KMS-11 (cell line): ENCODE data around the gene ARHGEF1.
A peak's percentile ranks its signal among the peaks of the same experiment; 100 is the strongest.

ENCODE experiments used
- H2AFZ ChIP-seq: fragments of 200-600 bp; sonication (generic); 2 replicates; pipeline ENCODE4 v1.6.1; 2016; ENCODE audit warnings: antibody characterized with exemption, mixed run types, low read depth
- H3K27ac ChIP-seq: fragments of 200-600 bp; sonication (generic); 2 replicates; pipeline ENCODE4 v1.6.1; 2016; ENCODE audit warnings: mild to moderate bottlenecking, mixed run types
- H3K27me3 ChIP-seq: fragments of 200-600 bp; sonication (generic); 2 replicates; pipeline ENCODE4 v1.6.1; 2017; ENCODE audit warnings: mild to moderate bottlenecking, low read depth, mixed run types, moderate library complexity; ENCODE audit not compliant: insufficient read depth
- H3K36me3 ChIP-seq: fragments of 200-600 bp; sonication (generic); 2 replicates; pipeline ENCODE4 v1.6.1; 2017; ENCODE audit warnings: mild to moderate bottlenecking, mixed run types; ENCODE audit not compliant: insufficient read depth
- H3K4me1 ChIP-seq: fragments of 200-600 bp; sonication (generic); 2 replicates; pipeline ENCODE4 v1.6.1; 2016; ENCODE audit warnings: mild to moderate bottlenecking, low read depth, mixed run types; ENCODE audit not compliant: poor library complexity, severe bottlenecking
- H3K4me2 ChIP-seq: fragments of 200-600 bp; sonication (generic); 2 replicates; pipeline ENCODE4 v1.7.0; 2016; ENCODE audit warnings: mild to moderate bottlenecking, mixed run types
- H3K4me3 ChIP-seq: fragments of 200-600 bp; sonication (generic); IDR thresholded peaks from 2 replicates; pipeline ENCODE4 v1.6.1; 2017; ENCODE audit warnings: low read depth, low read length, mixed read lengths; ENCODE audit not compliant: insufficient read depth
- H3K79me2 ChIP-seq: fragments of 200-600 bp; sonication (generic); 2 replicates; pipeline ENCODE4 v1.6.1; 2016; ENCODE audit warnings: low read depth, mixed run types; ENCODE audit not compliant: insufficient read depth
- H3K9ac ChIP-seq: fragments of 200-600 bp; sonication (generic); 2 replicates; pipeline ENCODE4 v1.6.1; 2016; ENCODE audit warnings: mild to moderate bottlenecking, mixed run types
- H4K20me1 ChIP-seq: fragments of 200-600 bp; sonication (generic); 2 replicates; pipeline ENCODE4 v1.6.1; 2016; ENCODE audit warnings: mild to moderate bottlenecking, mixed run types; ENCODE audit not compliant: insufficient read depth
- CTCF ChIP-seq: fragments of 200-600 bp; sonication (generic); conservative IDR thresholded peaks from 2 replicates; pipeline ENCODE4 v1.6.1; 2017; ENCODE audit warnings: low read depth, mild to moderate bottlenecking, antibody characterized with exemption, low read length, moderate library complexity, mixed read lengths

Gene ARHGEF1

DNA sequence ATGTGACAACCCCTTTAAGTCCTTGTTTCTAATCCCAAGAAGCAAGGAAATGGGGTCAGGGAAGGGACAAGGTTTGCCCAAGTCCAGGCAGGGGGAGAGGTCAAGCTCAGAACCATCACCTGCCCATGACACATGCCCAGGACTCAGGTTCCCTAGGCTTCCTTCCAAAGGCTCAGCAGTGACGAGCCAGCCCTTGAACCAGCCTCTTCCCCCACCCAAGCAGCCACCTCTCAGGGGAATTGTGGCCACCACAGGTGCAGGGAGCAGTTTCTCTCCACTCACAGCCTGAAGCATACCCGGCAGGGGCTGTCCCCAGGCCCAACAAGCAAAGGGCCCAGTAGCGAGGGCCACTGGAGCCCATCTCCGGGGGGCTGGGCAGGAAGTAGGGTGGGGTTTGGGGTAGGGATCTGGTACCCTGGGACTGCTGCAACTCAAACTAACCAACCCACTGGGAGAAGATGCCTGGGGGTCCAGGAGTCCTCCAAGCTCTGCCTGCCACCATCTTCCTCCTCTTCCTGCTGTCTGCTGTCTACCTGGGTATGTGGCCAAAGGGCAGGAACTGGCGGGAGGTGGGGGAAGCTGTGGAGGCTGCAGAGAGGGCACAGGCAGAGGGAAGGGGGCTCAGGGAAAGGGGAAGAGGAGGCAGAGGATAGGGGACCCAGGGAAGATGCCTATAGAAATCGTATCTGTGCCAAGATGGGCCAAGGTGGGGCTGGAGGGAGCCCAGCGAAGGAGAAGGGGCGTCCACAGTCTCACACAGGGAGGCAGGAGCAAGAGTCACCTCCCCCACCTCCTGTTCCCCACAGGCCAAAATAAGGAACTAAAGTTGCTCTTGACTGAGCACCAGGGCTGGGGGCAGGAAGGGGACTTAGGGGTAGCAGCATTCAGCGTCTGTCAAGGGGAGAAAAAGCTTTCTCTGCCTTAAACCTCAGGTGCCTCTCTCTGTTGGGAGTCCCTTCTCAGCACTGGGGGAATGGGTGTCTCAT lies 5.8 kb upstream of the ARHGEF1 start, which contains the start of gene CD79A:
CD79A (plus strand) TSS at position 433 of the 986 bp plus-strand sequence; CDS start at position 459, 26 bp downstream.
- H3K4me1 ChIP-seq = peaks cover 31% of the 10 kb centered on the region
- H4K20me1 ChIP-seq = no peaks in the 10 kb centered on the region
- H3K27me3 ChIP-seq = peaks cover 3% of the 10 kb centered on the region; the same call in 1 of the 2 replicates
- no peak within 1 kb of the TSS for H3K27ac ChIP-seq
- H3K4me3 ChIP-seq = no peak within 1 kb of the TSS
- no peak for TF ChIP-seq CTCF
- no peak within 1 kb of the TSS for H3K9ac ChIP-seq
- 0 out of 2 replicates have a peak within 1 kb of the TSS, but pooled peaks have one; percentile 26 for H3K4me2 ChIP-seq
- no peaks in the 10 kb centered on the region for H3K79me2 ChIP-seq
- H3K36me3 ChIP-seq = no peaks in the 10 kb centered on the region
- H2AFZ ChIP-seq = no peak within 1 kb of the TSS

DNA sequence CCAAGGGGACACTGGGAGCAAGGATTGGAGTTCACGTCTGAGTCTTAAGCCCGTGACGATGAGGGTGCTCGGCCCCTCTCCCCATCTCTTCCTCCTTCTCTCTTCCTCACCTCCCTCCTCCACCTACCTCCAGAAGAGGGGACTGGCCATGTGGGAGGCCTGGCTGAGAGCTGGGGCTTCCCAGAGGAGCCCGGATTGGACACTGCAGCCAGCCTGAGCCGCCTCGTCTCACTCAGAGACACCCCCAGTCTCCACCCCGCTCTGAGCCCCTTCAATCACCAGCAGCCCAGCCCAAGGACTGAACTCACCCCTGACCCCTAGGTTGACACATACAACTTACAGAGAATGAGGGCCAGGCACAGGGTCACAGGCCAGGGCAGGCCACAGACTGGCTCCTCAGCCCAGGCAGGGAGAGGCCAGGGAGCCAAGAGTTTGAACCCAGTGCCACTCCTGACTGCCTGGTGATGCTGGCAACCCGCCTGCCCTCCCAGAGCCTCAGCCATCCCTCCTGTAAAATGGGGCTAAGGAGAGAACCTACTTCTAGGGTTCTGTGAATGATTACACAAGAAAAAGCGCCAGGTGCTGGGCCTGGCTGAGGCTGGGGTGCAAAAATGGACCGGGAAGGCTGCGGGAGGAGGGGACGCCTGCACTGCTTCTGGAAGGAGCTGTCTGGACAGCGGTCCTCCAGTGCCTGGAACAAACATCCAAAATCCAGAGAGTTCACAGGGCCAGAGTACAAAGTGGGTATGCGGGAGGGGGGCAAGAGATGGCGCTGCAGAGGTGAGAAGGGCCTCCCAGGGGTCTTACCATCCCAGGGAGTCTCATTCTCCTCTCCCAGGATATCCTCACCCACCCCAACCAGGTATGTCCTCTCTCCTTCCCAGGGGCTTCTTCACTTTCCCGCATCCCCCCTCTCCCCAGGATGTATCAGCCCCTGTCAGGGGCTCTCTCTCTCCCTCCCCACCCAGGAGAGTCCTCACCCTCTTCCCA lies 4.8 kb upstream of the ARHGEF1 start:
- Histone ChIP-seq H2AFZ (no peak overlapping the region), H3K79me2 (no peaks in the 10 kb centered on the region), H3K4me3 (no peak overlapping the region), H3K4me2 (no peak overlapping the region), H3K36me3 (no peaks in the 10 kb centered on the region), H4K20me1 (no peaks in the 10 kb centered on the region), H3K27ac (no peak overlapping the region), H3K27me3 (peaks cover 5% of the 10 kb centered on the region; the same call in 1 of the 2 replicates), H3K9ac (no peak overlapping the region), H3K4me1 (peaks cover 24% of the 10 kb centered on the region)
- no peak for TF ChIP-seq CTCF

DNA sequence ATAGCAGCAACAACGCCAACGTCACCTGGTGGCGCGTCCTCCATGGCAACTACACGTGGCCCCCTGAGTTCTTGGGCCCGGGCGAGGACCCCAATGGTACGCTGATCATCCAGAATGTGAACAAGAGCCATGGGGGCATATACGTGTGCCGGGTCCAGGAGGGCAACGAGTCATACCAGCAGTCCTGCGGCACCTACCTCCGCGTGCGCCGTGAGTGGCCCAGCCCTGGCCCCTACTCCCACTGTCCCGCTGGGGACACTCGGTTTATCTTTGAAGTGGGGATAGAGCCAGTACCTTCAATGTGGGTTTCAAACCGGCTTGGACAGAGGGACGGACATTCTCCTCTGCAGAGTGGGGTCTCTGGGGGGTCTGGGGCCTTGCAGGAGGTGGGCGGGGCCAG lies 3.9 kb upstream of the ARHGEF1 start:
- no peak overlapping the region for H3K4me2 ChIP-seq

More for the DNA sequence above, 3.9 kb upstream of the ARHGEF1 start:
- no peak overlapping the region for H3K9ac ChIP-seq
- H3K4me3 ChIP-seq = no peak overlapping the region
- no peak for TF ChIP-seq CTCF
- H4K20me1 ChIP-seq = no peaks in the 10 kb centered on the region
- H3K4me1 ChIP-seq = peaks cover 23% of the 10 kb centered on the region
- no peak overlapping the region for H3K27ac ChIP-seq
- H3K36me3 ChIP-seq = no peaks in the 10 kb centered on the region
- H3K27me3 ChIP-seq = peaks cover 5% of the 10 kb centered on the region; the same call in 1 of the 2 replicates
- H3K79me2 ChIP-seq = no peaks in the 10 kb centered on the region
- H2AFZ ChIP-seq = no peak overlapping the region
